UCSD-AML1 (cell line): ENCODE data around the gene GDF2.

Experiments
- DNase-seq: peaks from one replicate; lab custom pipeline; 2025; ENCODE audit not compliant: unreplicated experiment; lab: John Stamatoyannopoulos, UW

The GDF2 gene

GRCh38 chr10:47290338-47290737 lies 31.9 kb upstream of the GDF2 start:
- DNase-seq, result no peak

GRCh38 chr10:47291682-47292081 lies 30.6 kb upstream of the GDF2 start:
- no peak for DNase-seq

- no peak for DNase-seq
Observed at GRCh38 chr10:47294057-47294456, 28.2 kb upstream of the GDF2 start.

GRCh38 chr10:47294501-47294900 lies 27.8 kb upstream of the GDF2 start:
- no peak for DNase-seq

GRCh38 chr10:47295411-47295810 lies 26.8 kb upstream of the GDF2 start:
- DNase-seq, result no peak

GRCh38 chr10:47296156-47296894 lies 25.9 kb upstream of the GDF2 start:
- DNase-seq, result no peak

GRCh38 chr10:47296941-47297340 lies 25.3 kb upstream of the GDF2 start:
- no peak for DNase-seq

DNA sequence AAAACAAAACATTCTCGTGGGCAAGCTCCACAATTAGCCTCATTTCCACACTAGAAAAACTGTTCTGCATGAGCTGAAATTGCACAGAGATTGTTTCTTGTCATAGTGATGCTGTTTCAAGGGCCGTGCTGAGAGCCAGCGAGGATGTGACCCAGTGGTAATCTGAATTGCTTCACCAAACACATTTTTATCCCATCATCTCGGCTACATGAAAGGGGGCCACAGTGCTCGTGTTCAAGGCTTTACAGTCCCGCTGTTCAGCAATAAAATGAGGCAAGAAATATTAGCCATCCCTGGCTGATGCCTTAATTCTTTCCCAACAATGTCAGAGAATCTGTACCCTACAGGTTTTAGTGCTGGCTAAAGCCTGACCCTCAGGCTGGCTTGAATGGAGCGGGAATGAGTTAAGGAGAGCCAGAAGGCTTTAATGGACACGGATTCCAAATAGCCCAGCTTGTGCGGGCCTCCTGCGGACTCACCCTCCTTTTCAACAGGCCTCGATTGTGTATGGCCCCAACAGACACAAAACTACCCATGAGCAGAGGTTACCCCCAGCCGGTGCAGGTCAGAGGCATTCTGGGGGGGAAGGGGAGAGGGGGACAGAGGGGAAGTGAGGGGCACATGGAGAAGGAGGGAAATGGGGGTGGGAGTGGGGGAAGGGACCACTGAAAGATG lies 24.3 kb upstream of the GDF2 start:
- DNase-seq, result no peak

DNA sequence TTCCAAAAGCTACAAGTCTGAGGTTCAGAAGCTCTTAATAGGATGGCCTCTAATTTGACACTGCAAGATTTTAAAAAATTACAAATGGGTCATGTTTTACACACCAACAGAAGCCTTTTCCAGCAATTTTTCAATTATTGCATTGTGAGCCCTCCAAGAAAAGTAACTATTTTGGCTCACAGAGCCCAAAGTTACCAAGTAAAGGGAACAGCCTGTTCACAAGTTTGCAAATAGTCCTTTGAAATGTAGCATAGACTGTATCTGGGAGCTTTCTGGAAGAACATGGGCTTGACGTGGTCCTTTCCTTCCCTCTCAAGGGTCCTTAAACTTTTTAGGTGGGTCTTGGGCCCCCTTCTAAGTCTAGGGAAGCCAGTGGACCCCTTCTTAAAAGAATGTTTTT lies 23.5 kb upstream of the GDF2 start:
- DNase-seq, result no peak

- DNase-seq, result no peak
Observed at GRCh38 chr10:47299611-47300428, 22.4 kb upstream of the GDF2 start, which contains the start of gene GDF10. Gene GDF10 (plus strand): TSS chr10:47300197. CDS start chr10:47300652, 455 bp downstream.

GRCh38 chr10:47300429-47300931 lies 21.8 kb upstream of the GDF2 start:
- no peak for DNase-seq

DNA sequence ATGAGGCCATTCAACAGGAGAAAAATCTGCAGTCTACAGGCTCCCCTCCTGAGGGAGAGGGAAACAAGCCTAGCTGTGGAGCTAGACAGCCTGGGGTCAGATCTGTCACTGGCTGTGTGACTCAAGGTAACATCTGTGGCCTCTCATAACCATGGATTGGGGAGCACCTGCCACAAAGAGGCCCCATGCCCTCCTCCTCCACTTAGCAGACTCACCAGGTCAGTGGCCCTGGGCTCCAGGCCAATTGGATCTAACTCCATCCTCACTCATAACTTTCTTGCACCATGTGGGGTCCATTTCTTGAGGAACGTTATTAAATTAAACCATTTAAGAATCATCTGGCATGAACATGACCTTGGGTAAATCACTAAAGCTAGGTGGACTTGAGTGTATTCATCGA lies 20.4 kb upstream of the GDF2 start:
- no peak for DNase-seq

DNA sequence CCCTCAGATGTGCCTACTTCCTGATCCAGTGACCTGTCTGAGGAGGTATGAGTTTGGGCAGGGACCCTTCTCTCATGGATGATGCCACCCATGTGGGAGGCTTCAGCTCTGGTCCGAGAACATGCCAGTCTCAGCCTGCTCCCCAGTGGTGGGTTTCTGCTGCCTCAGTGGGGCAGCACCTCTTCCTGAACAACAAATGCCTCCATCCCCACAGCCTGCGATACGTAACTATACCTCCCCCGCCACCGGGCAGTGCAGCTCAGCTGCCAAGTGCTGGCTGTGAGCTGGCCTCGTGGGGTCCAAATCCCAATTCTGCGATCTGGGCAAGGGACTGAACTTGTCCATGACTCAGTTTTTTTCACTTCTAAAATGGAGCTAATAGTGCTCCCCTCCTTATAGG lies 19.1 kb upstream of the GDF2 start:
- DNase-seq, result no peak

GRCh38 chr10:47303866-47304265 lies 18.4 kb upstream of the GDF2 start:
- DNase-seq, result no peak

DNA sequence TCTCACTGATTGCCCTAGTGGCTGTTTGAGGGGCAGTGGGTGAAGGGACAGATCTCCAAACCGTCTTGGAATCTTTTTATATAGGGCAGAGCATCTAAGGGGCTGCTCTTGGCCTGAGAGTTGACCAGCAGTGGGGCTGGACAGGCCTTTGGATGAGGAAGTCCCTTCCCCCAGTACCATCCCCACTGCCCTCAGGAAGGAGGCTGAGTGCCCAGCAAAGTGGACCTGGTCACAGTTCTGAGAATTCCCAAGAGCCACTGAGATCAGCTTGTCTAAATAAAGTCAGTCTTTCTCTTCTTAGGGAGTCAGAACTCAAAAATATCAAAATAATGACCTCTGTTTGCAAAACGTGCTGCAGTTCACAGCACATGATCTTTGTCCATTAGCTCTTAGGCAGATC lies 16.7 kb upstream of the GDF2 start:
- no peak for DNase-seq

DNA sequence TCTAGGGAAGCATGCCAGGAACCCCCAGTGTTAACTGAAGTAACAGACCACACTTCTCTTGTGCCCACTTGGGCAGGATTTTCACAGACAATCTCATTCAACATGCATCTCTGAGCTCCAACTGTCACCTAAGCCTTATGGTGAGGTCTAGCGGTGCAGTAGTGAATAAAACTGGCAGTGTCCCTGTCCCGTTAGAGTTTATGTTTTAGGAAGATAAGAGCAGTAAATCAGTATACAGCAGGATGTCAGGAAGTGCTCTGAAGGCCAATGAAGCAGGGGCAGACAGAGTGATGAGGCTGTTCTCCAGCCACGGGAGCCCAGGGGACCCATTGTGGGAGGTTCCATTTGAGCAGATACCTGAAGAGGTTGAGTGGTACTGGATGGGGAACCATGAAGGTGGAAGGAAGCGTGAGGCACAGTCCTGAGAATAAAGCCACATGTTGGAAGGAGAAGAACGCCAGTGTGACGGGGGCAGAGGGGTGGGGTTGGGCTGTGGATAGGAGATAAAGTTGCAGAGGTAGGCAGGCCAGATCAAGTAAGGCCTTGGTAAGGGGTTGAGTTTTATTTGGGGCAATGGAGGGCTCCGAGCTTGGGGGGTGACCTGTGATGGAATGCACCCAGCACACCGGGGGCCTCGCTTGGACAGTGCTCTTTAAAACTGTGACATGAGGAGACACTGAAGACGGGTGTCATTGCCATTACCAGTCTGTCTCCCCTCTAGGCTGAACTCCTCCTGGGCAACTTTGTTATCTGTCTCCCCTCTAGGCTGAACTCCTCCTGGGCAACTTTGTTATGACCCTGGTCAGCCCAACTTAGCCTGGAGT lies 15.7 kb upstream of the GDF2 start:
- no peak for DNase-seq

DNA sequence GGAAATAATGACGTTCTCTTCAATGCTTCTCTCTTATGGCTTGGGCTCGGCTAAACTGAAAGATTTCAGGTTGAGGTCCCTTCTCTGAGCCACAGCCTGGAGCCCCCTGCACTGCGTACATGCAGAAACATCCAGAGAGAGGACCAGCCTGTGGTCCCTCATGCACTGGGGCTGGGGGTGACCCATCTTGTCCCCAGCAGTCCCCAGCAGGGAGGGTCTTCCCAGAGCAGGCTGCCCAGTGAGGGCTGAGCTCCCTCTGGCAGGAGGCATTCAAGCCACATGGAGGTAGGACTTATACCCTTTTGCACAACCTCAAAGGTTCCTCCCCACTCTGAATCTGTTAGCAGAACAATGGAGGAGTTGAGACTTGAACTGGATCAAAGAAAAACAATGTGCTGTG lies 14.9 kb upstream of the GDF2 start:
- no peak for DNase-seq

- no peak for DNase-seq
Observed at GRCh38 chr10:47308775-47309174, 13.5 kb upstream of the GDF2 start.

DNA sequence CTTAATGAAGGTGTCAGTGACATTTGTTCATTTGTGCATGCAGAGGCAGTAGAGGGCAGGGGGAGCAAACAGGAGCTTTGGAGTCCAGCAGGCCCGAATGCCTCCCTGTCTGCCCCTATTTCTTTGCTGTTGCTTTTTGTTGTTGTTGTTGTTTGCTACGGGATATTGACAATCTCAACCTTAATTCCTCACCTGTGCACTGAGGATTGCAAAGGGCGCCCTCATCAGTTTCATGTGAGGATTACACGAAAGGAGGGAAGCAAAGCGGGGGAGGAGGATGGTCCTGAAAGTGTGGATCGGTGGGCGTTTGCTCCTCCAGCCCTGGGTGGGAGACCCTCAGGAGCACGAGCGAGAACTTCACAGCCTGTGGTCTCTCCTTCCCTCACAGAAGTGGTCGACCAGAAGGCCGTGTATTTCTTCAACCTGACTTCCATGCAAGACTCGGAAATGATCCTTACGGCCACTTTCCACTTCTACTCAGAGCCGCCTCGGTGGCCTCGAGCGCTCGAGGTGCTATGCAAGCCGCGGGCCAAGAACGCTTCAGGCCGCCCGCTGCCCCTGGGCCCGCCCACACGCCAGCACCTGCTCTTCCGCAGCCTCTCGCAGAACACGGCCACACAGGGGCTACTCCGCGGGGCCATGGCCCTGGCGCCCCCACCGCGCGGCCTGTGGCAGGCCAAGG lies 12.7 kb upstream of the GDF2 start:
- DNase-seq, result no peak

- DNase-seq, result no peak
Observed at GRCh38 chr10:47310090-47310505, 12.2 kb upstream of the GDF2 start.
